GM12878 (cell line): ENCODE measurements around the gene FOXA1. TPM values are rescaled to one million over a fixed set of nuclear protein-coding genes. Genes with fewer than 3 reads are reported as not detected.

Source experiments
- ATAC-seq: fragments of 200-7000 bp; cut with Tn5 transposase; 3 replicates; pipeline ENCODE4 v1.9.1; 2020; ENCODE audit warnings: mild to moderate bottlenecking, moderate library complexity
- Bru-seq: library from RNA; stranded (reverse); fragments of 400-500 nt; gene quantifications from one replicate; lab custom pipeline; 2021; lab: Mats Ljungman, UMichigan
- BruChase-seq, 2 experiments: library from RNA; stranded (reverse); fragments of 400-500 nt; gene quantifications; one replicate each; lab custom pipeline; 2021; lab: Mats Ljungman, UMichigan
- BruUV-seq: library from RNA; stranded (reverse); fragments of 400-500 nt; replicated peaks from 2 replicates; lab custom pipeline; 2021; lab: Mats Ljungman, UMichigan
- CTCF ChIA-PET: fragments of 300-600 bp; sonication (Branson Sonifier 250); formaldehyde crosslinking; extraction: SDS; loops from one replicate; lab custom pipeline; 2021; ENCODE audit warnings: inconsistent platforms; lab: Yijun Ruan, JAX
- POLR2A ChIA-PET: fragments of 350-600 bp; formaldehyde crosslinking; extraction: SDS; loops from one replicate; lab custom pipeline; 2021; ENCODE audit warnings: inconsistent platforms; lab: Charles Lee
- RAD21 ChIA-PET: fragments of 300-600 bp; sonication (Branson Sonifier 250); formaldehyde crosslinking; loops from one replicate; lab custom pipeline; 2023; ENCODE audit warnings: antibody characterized with exemption; ENCODE audit not compliant: unreplicated experiment; lab: Charles Lee
- SMC1A ChIA-PET: fragments of 300-600 bp; sonication (Branson Sonifier 250); formaldehyde crosslinking; loops from one replicate; lab custom pipeline; 2023; ENCODE audit not compliant: unreplicated experiment, uncharacterized antibody; lab: Charles Lee
- DNase-seq: peaks from one replicate; pipeline ENCODE4 v3.0.0-alpha.2; 2011; ENCODE audit warnings: low read depth, low spot score
- FAIRE-seq: peaks from 3 replicates; lab custom pipeline; 2011; peaks lifted over from hg19 to GRCh38; lab: Jason Lieb, UNC
- H2AFZ ChIP-seq: 2 replicates; pipeline ENCODE4 v1.6.0; 2011; ENCODE audit warnings: low read depth, low read length, control low read depth; ENCODE audit not compliant: control insufficient read depth
- H3K27ac ChIP-seq: 2 replicates; pipeline ENCODE4 v1.5.1; 2011; ENCODE audit warnings: control low read depth; ENCODE audit not compliant: control insufficient read depth, insufficient read depth
- H3K27me3 ChIP-seq, 2 experiments: replicated peaks in 1 of 2; 2 replicates each; pipeline versions ENCODE4 v1.6.0 to v1.6.1; 2011; ENCODE audit warnings: low read length in 1 of 2; ENCODE audit not compliant: control insufficient read depth in 2 of 2, insufficient read depth in 2 of 2
- H3K36me3 ChIP-seq, 2 experiments: 2 replicates each; pipeline ENCODE4 v1.5.1; 2011; ENCODE audit warnings: low read length in 1 of 2; ENCODE audit not compliant: control insufficient read depth in 2 of 2, insufficient read depth in 2 of 2
- H3K4me1 ChIP-seq: 2 replicates; pipeline ENCODE4 v1.6.1; 2011; ENCODE audit warnings: mild to moderate bottlenecking, low read length, moderate library complexity, mixed read lengths; ENCODE audit not compliant: control insufficient read depth, insufficient read depth
- H3K4me2 ChIP-seq: 2 replicates; pipeline ENCODE4 v1.6.0; 2011; ENCODE audit warnings: control low read depth; ENCODE audit not compliant: control insufficient read depth, insufficient read depth
- H3K4me3 ChIP-seq: fragments of 200-600 bp; sonication (generic); 2 replicates; pipeline ENCODE4 v1.5.1; 2016
- H3K79me2 ChIP-seq: 2 replicates; pipeline ENCODE4 v1.6.0; 2011; ENCODE audit warnings: low read length; ENCODE audit not compliant: control insufficient read depth, insufficient read depth
- H3K9ac ChIP-seq: 2 replicates; pipeline ENCODE4 v1.8.0; 2011; ENCODE audit warnings: low read length, control low read depth, mixed read lengths; ENCODE audit not compliant: control insufficient read depth, insufficient read depth
- H3K9me3 ChIP-seq: replicated peaks from 3 replicates; pipeline ENCODE4 v1.5.1; 2011; ENCODE audit warnings: mild to moderate bottlenecking, low read length; ENCODE audit not compliant: control insufficient read depth, insufficient read depth
- H4K20me1 ChIP-seq: 2 replicates; pipeline ENCODE4 v1.6.0; 2011; ENCODE audit not compliant: control insufficient read depth, insufficient read depth
- FOS ChIP-seq: IDR thresholded peaks from 3 replicates; pipeline ENCODE4 v1.6.1; 2011; ENCODE audit warnings: borderline replicate concordance; ENCODE audit not compliant: insufficient read length; ENCODE audit errors: extremely low read depth
- SIX5 ChIP-seq: IDR thresholded peaks from 2 replicates; pipeline ENCODE4 v1.6.1; 2011; ENCODE audit warnings: mild to moderate bottlenecking, low read depth, low read length, moderate library complexity; ENCODE audit not compliant: severe bottlenecking
- WGBS: methylation state at CpG from one replicate; pipeline ENCODE4 v1.1.6; 2016; ENCODE audit warnings: low lambda C conversion rate; ENCODE audit not compliant: insufficient replicate concordance, insufficient coverage; ENCODE audit errors: missing lambda C conversion rate; 5-methylcytosine and 5-hydroxymethylcytosine counted together
- in situ Hi-C: fragments of 300-500 bp; cut with MboI; formaldehyde crosslinking; loops from 9 replicates; pipeline ENCODE4 v1.14.3; 2018; ENCODE audit warnings: mixed read lengths
- intact Hi-C: fragments of 100-400 bp; cut with micrococcal nuclease; formaldehyde crosslinking; loops from one replicate; pipeline ENCODE4 v1.14.2; 2022; ENCODE audit not compliant: unreplicated experiment
- long read RNA-seq, 2 experiments: library from polyadenylated mRNA; unstranded; transcript quantifications; one replicate each; pipeline ENCODE4 v2.0.0, GENCODE V29; 2019 to 2020
- polyA minus RNA-seq, 3 experiments: library from RNA; depleted of rRNA, polyadenylated mRNA; stranded (reverse); fragments of >200 nt; gene quantifications; 2 replicates each; pipeline ENCODE4 v1.2.3, GENCODE V29; 2011
- polyA plus RNA-seq, 11 experiments: library from polyadenylated mRNA; depleted of rRNA in 4 of 11; unstranded in 6 of 11; stranded (reverse) in 5 of 11; fragments of >200 nt; fragmentation: Nextera tagmentation in 4 of 11; fragmentation: Illumina TruSeq in 1 of 11; extraction: Ambion mirVana in 4 of 11; extraction: Trizol in 1 of 11; gene quantifications; 1 replicate in 1 of 11; 2 replicates in 10 of 11; pipeline versions ENCODE4 v1.2.1 to v1.2.3, GENCODE V29; 2011 to 2016; ENCODE audit warnings: inconsistent platforms in 2 of 11, missing spikeins in 2 of 11, low read depth in 1 of 11
- total RNA-seq, 4 experiments: library from RNA; depleted of rRNA in 3 of 4; stranded (reverse); fragments of >200 nt in 3 of 4; fragmentation: Illumina TruSeq in 1 of 4; extraction: Trizol in 1 of 4; gene quantifications; 2 replicates each; pipeline versions ENCODE4 v1.2.1 to v1.2.3, GENCODE V29; 2013 to 2021

FOXA1 gene
- total RNA-seq (2013; cell fraction: nucleolus; rRNA removed): not detected in 2 replicates
- total RNA-seq (2014; rRNA removed) (0.06 TPM in 1 of 2 replicates, not detected in the other), total RNA-seq (2014; rRNA removed; fragmentation: Illumina TruSeq; extraction: Trizol) (not detected in 2 replicates), total RNA-seq (2021) (0.18 and 0.61 TPM in 2 replicates), polyA plus RNA-seq (2011; rRNA removed) (not detected in 2 replicates), polyA plus RNA-seq (2014; fragmentation: Illumina TruSeq; extraction: Trizol) (not detected in 2 replicates), polyA plus RNA-seq (2014; fragmentation: Nextera tagmentation; extraction: Ambion mirVana) (not detected), polyA plus RNA-seq (2014; rRNA removed) (0.03 TPM in 2 replicates), polyA plus RNA-seq (2016; fragmentation: Nextera tagmentation; extraction: Ambion mirVana) (not detected), polyA minus RNA-seq (2011; rRNA and poly(A)+ RNA removed) (not detected in 2 replicates), Bru-seq, nascent RNA (percentile 26 among the genes with signal in this experiment), BruChase-seq, experiment 1, labeled RNA remaining after a 6-hour chase (percentile 40 among the genes with signal in this experiment), BruChase-seq, experiment 2, labeled RNA remaining after a 2-hour chase (percentile 47 among the genes with signal in this experiment)
- not detected for polyA plus RNA-seq (2011; ENCODE audit: low read depth)
- not detected in 2 replicates for polyA plus RNA-seq (2011; cell fraction: cytosol; rRNA removed)
- polyA plus RNA-seq (2011; cell fraction: nucleus; rRNA removed): not detected in 2 replicates
- polyA plus RNA-seq (2012): 0.04 TPM in 1 of 2 replicates, not detected in the other
- polyA minus RNA-seq (2011; cell fraction: cytosol; rRNA and poly(A)+ RNA removed): not detected in 2 replicates
- not detected in 2 replicates for polyA minus RNA-seq (2011; cell fraction: nucleus; rRNA and poly(A)+ RNA removed)
- long read RNA-seq, experiment 1: 0 reads
- long read RNA-seq, experiment 2: 0 reads

DNA sequence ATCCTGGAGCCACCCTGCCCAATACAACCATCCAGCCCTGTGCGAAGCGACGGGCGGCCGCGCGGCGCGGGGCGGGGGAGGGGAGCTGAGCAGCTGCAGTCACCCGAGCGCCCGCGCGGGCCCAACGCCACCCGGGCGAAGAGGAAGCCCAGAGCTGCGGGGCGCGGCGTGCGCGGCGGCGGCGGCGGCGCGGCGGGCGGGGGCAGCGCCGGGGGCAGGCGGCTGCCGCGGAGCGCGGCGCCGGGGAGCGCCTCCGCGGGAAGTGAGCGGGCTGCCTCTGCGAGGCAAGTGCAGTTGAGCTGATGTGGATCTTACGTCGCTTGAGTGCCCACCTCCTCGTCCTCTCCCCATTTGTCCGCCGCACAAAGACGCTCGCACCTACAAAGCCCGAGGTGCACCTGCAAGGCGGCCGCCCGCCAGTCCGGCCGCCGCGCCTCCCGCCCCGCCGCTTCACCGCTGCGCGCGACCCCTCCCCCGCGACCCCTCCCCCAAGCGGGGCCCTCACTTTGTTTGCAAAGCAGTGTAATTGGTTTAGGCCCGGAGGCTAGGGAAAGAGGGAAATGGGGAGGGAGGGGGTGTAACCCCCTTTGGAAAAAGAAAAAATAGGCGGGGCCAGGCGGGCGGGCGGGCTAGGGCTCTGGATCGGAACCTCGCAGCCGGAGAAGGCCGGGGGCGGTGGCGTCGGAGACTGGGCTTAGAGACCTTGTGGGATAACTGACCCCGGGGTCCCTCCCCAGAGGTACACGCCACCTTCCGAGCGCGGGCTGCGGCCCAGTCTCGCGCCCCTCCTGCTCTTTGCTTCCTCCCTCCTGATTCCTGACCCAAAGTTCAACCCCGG, at the start of gene FOXA1, which contains the start of gene TTC6:
Gene FOXA1, minus strand, starts transcription at position 279 of the 838 bp plus-strand sequence. Its CDS starts 277 bp downstream, at position 2.
Gene TTC6, plus strand, starts transcription at position 659 of the 838 bp plus-strand sequence. CDS start 26,436 bp downstream, outside the sequence.
- no peak within 1 kb of the TSS for H3K27ac ChIP-seq
- intact Hi-C loops (no loop called here), in situ Hi-C loops (no loop called here)
- DNase-seq: no peak
- no peak within 1 kb of the TSS for H3K4me2 ChIP-seq
- no peak for FAIRE-seq
- no peaks in the 10 kb centered on the region for H3K4me1 ChIP-seq
- RAD21 ChIA-PET: no interaction called here
- CTCF ChIA-PET: no interaction called here
- POLR2A ChIA-PET: no interaction called here
- no peaks in the 10 kb centered on the region for H3K79me2 ChIP-seq
- no peaks in the 10 kb centered on the region for H3K36me3 ChIP-seq
- no peak within 1 kb of the TSS for H3K4me3 ChIP-seq
- WGBS: 47% methylated on average over 36 of the region's 92 CpGs
- H2AFZ ChIP-seq: no peak within 1 kb of the TSS
- BruUV-seq: no TSS peak
- SMC1A ChIA-PET: no interaction called here
- H3K9ac ChIP-seq: no peak within 1 kb of the TSS
- TF ChIP-seq SIX5: no peak
- TF ChIP-seq FOS: no peak
- no peak for ATAC-seq
- H3K9me3 ChIP-seq: no peaks in the 10 kb centered on the region; the same call in 2 of the 3 replicates
- no peaks in the 10 kb centered on the region for H4K20me1 ChIP-seq
- no peaks in the 10 kb centered on the region; a peak in 1 of 4 replicates for H3K27me3 ChIP-seq
